ENCODE measurements around the gene CCSER1. TPM values are rescaled to one million over a fixed set of nuclear protein-coding genes. Genes with fewer than 3 reads are reported as not detected.
"Not testable (repeated sequence)": the region's sequence is repeated elsewhere in the genome, so short reads cannot be mapped to it uniquely, and the experiment has no call there.

The CCSER1 gene
- total RNA-seq, 2 donors from 2014 or later, result 1.5 to 2.7 TPM

DNA sequence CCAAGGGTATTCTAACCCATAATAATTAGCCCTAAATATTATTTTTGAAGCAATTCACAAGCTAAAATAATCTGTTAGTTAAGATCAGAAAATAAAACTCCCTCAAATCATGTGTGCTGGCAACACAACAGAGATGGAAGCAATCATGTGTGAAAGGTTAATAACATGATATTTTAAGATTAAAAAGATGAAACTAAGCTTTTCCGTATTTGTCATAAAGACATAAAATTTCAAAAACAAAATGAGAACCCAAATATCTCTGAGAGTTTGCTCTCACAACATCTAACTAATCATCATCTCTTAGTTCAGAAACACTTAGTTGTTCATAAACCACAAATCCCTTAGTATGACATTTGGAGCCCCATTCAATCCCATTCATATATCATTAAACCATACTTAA is 749.1 kb downstream of the CCSER1 start:
- DNase-seq (ENCODE audit: low spot score) (no peak), ATAC-seq (ENCODE audit: insufficient number of reproducible peaks, low FRiP score, low read depth) (no peak)
- Histone ChIP-seq H3K9me3 (no peaks in the 10 kb centered on the region), H3K27me3 (replicated peaks; ENCODE audit: insufficient read depth) (no peaks in the 10 kb centered on the region), H3K36me3 (no peaks in the 10 kb centered on the region), H3K27ac (no peak overlapping the region), H3K4me3 (no peak overlapping the region), H3K4me1 (ENCODE audit: control insufficient read depth in 1 of 2, low read depth in 2 of 2) (no peaks in the 10 kb centered on the region)
- TF ChIP-seq, protein P1, sequence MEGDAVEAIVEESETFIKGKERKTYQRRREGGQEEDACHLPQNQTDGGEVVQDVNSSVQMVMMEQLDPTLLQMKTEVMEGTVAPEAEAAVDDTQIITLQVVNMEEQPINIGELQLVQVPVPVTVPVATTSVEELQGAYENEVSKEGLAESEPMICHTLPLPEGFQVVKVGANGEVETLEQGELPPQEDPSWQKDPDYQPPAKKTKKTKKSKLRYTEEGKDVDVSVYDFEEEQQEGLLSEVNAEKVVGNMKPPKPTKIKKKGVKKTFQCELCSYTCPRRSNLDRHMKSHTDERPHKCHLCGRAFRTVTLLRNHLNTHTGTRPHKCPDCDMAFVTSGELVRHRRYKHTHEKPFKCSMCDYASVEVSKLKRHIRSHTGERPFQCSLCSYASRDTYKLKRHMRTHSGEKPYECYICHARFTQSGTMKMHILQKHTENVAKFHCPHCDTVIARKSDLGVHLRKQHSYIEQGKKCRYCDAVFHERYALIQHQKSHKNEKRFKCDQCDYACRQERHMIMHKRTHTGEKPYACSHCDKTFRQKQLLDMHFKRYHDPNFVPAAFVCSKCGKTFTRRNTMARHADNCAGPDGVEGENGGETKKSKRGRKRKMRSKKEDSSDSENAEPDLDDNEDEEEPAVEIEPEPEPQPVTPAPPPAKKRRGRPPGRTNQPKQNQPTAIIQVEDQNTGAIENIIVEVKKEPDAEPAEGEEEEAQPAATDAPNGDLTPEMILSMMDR (IDR thresholded peaks at IDR 0.05), result no peak

DNA sequence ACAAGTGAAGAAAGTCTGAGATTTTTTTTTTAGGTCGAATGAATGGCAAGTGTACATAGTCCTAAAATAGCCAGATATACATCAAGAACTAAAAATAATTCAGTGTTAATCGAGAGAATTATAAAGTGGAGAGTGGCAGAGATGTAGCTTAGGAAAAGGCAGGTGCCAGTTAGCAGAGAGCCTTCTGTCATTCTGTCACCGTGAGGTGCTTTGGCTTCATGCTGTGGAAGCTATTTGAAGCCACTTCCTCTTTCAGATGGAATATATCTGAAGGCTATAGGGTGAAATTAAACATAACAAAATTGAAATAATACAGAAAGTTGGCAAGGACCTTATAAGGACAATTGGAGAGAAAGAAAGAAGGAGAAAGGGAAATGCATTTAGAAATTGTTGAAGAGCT is 756.3 kb downstream of the CCSER1 start:
- ATAC-seq (ENCODE audit: insufficient number of reproducible peaks, low FRiP score, low read depth) (no peak), DNase-seq (ENCODE audit: low spot score) (no peak)
- Histone ChIP-seq H3K4me3 (no peak overlapping the region), H3K36me3 (no peaks in the 10 kb centered on the region), H3K27me3 (replicated peaks; ENCODE audit: insufficient read depth) (no peaks in the 10 kb centered on the region), H3K27ac (no peak overlapping the region), H3K9me3 (no peaks in the 10 kb centered on the region), H3K4me1 (ENCODE audit: control insufficient read depth in 1 of 2, low read depth in 2 of 2) (no peaks in the 10 kb centered on the region)
- TF ChIP-seq, protein P1 (IDR thresholded peaks at IDR 0.05), result no peak

DNA sequence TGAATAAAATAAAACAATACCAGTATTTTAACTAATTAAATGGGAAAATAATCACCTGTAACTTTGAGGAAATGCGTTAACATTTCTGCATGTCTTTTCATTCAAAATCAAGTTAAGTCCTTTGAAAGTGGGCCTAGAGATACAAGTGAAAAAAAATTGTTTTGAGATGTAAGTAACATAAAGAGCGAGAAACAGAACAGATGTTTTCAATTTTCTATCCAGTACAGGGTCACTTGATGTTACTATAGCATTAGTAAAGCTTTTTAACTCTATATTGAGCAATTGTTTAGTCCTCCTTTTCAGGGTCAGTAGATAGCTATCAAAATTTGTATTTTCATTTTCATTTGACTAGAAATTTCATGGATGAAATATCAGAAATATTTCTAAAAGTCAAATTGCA is 761.4 kb downstream of the CCSER1 start:
- Histone ChIP-seq H3K27me3 (replicated peaks; ENCODE audit: insufficient read depth) (no peaks in the 10 kb centered on the region), H3K9me3 (no peaks in the 10 kb centered on the region), H3K4me3 (no peak overlapping the region), H3K27ac (no peak overlapping the region), H3K36me3 (no peaks in the 10 kb centered on the region), H3K4me1 (ENCODE audit: control insufficient read depth in 1 of 2, low read depth in 2 of 2) (no peaks in the 10 kb centered on the region)
- ATAC-seq (ENCODE audit: insufficient number of reproducible peaks, low FRiP score, low read depth), result no peak
- TF ChIP-seq, protein P1 (IDR thresholded peaks at IDR 0.05), result no peak
- no peak for DNase-seq (ENCODE audit: low spot score)

DNA sequence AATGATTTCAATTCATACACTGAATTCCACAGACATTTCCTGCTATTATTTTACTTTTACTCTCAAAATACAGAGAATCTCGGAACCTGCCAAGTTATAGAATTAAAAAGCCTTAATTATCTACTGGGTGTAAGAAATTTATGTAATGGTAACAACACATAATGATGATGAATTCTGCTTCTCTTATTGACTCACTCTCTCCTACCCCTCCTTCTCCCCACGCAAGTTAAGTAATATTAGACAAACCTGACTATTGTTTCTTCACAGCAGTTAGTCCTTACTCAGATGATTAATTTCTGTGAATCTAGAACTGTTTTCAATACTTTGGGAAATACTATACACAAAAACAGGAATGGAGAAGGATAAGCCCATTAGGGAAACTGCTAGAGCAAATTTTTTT is 762.0 kb downstream of the CCSER1 start:
- DNase-seq (ENCODE audit: low spot score) (no peak), ATAC-seq (ENCODE audit: insufficient number of reproducible peaks, low FRiP score, low read depth) (no peak)
- no peaks in the 10 kb centered on the region for H3K36me3 ChIP-seq
- H3K4me3 ChIP-seq, result no peak overlapping the region
- no peak overlapping the region for H3K27ac ChIP-seq
- H3K9me3 ChIP-seq, result no peaks in the 10 kb centered on the region
- no peaks in the 10 kb centered on the region for H3K27me3 ChIP-seq (replicated peaks; ENCODE audit: insufficient read depth)
- TF ChIP-seq, protein P1 (IDR thresholded peaks at IDR 0.05), result no peak
- H3K4me1 ChIP-seq (ENCODE audit: control insufficient read depth in 1 of 2, low read depth in 2 of 2), result no peaks in the 10 kb centered on the region

DNA sequence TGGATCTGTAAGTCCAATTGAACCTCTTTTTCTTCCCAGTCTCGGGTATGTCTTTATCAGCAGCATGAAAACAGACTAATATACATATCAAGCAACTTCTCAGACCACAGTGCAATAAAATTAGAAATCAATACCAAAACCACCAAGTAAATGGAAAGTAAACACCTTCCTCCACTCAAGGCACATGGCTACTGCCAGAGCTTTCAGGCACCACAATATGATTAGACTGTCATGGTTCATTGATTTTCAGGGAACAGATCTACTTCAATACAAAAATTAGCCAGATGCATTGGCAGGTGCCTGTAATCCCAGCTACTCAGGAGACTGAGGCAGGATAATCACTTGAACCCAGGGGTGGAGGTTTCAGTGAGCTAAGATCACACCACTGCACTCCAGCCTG is 776.2 kb downstream of the CCSER1 start:
- not testable (repeated sequence) for H3K27ac ChIP-seq; H3K9me3 ChIP-seq; H3K4me3 ChIP-seq; H3K36me3 ChIP-seq; ATAC-seq (ENCODE audit: insufficient number of reproducible peaks, low FRiP score, low read depth); H3K27me3 ChIP-seq (replicated peaks; ENCODE audit: insufficient read depth); H3K4me1 ChIP-seq (ENCODE audit: control insufficient read depth in 1 of 2, low read depth in 2 of 2); DNase-seq (ENCODE audit: low spot score)

DNA sequence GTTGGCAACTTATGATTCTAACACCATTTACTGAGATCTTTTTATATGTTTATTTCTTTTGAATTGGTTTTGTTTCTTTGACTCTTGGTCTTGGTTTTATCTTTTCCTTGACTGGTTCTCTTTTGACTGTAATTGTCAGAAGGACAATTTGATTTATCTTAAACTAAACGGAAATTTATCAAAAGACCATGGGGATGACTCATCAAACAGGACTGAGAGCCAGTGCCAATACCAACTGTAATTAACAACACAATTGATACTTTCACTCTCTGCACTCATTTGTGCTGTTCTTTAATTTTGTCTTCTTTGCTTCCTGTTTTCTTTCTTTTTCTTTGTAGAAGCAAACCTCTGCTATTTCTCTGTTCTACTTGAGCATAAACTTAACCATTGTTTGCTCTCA is 776.8 kb downstream of the CCSER1 start:
- H3K27me3 ChIP-seq (replicated peaks; ENCODE audit: insufficient read depth), result no peaks in the 10 kb centered on the region
- no peak overlapping the region for H3K4me3 ChIP-seq
- H3K4me1 ChIP-seq (ENCODE audit: control insufficient read depth in 1 of 2, low read depth in 2 of 2), result no peaks in the 10 kb centered on the region
- peaks cover 5% of the 10 kb centered on the region for H3K9me3 ChIP-seq
- no peak for DNase-seq (ENCODE audit: low spot score)
- no peak for ATAC-seq (ENCODE audit: insufficient number of reproducible peaks, low FRiP score, low read depth)
- no peak overlapping the region for H3K27ac ChIP-seq
- TF ChIP-seq, protein P1 (IDR thresholded peaks at IDR 0.05), result no peak
- no peaks in the 10 kb centered on the region for H3K36me3 ChIP-seq

All from thoracic aorta (tissue), 2 donors.